LNCAP (cell line): ENCODE measurements around the gene TRAPPC2L.

Source experiments
- CTCF ChIP-seq: fragments of 450-650 bp; IDR thresholded peaks from 2 replicates; pipeline ENCODE4 v1.5.1; 2017; ENCODE audit warnings: mild to moderate bottlenecking

The TRAPPC2L gene

GRCh38 chr16:88861359-88861758, 4.4 kb downstream of the TRAPPC2L start:
- no peak for TF ChIP-seq CTCF

GRCh38 chr16:88862968-88863367, 6.0 kb downstream of the TRAPPC2L start:
- TF ChIP-seq CTCF, result no peak

- no peak for TF ChIP-seq CTCF
Measured at GRCh38 chr16:88863426-88863825, 6.5 kb downstream of the TRAPPC2L start.

- no peak for TF ChIP-seq CTCF
Measured at GRCh38 chr16:88864099-88864498, 7.2 kb downstream of the TRAPPC2L start.

GRCh38 chr16:88864521-88864920, 7.6 kb downstream of the TRAPPC2L start:
- no peak for TF ChIP-seq CTCF

- no peak for TF ChIP-seq CTCF
Measured at GRCh38 chr16:88865310-88865709, 8.4 kb downstream of the TRAPPC2L start.

GRCh38 chr16:88865742-88866141, 8.8 kb downstream of the TRAPPC2L start:
- no peak for TF ChIP-seq CTCF

- no peak for TF ChIP-seq CTCF
Measured at GRCh38 chr16:88866151-88866920, 9.4 kb downstream of the TRAPPC2L start, which contains the start of gene PABPN1L. TSS of gene PABPN1L (minus strand) at chr16:88866660. CDS start at chr16:88866606, 54 bp downstream.
